Spinal cord (tissue), 10 donors: ENCODE results near the gene JAM3. TPM values are rescaled to one million over a fixed set of nuclear protein-coding genes. Genes with fewer than 3 reads are reported as not detected.
"Not testable (repeated sequence)": the region's sequence is repeated elsewhere in the genome, so short reads cannot be mapped to it uniquely, and the experiment has no call there.

Experiments used
- DNase-seq, 6 donors: peaks; one replicate each; pipeline versions ENCODE4 v3.0.0 to v3.0.0-alpha.2; 2013 to 2015; ENCODE audit warnings: low spot score in 6 of 6, low read depth in 4 of 6
- H3K27ac ChIP-seq: one replicate; pipeline ENCODE4 v1.5.1; 2013; ENCODE audit warnings: low read depth, low read length, control low read depth
- H3K27me3 ChIP-seq: one replicate; pipeline ENCODE4 v1.6.1; 2013; ENCODE audit warnings: low read length; ENCODE audit not compliant: control insufficient read depth, insufficient read depth
- H3K36me3 ChIP-seq: one replicate; pipeline ENCODE4 v1.6.1; 2013; ENCODE audit warnings: low read length; ENCODE audit not compliant: control insufficient read depth, insufficient read depth
- H3K4me1 ChIP-seq: one replicate; pipeline ENCODE4 v1.6.1; 2013; ENCODE audit warnings: low read length; ENCODE audit not compliant: control insufficient read depth, insufficient read depth
- H3K4me3 ChIP-seq: one replicate; pipeline ENCODE4 v1.5.1; 2013; ENCODE audit warnings: low read depth, low read length, control low read depth
- H3K9me3 ChIP-seq: one replicate; pipeline ENCODE4 v1.6.1; 2013; ENCODE audit warnings: low read length; ENCODE audit not compliant: control insufficient read depth, insufficient read depth
- WGBS: methylation state at CpG from one replicate; pipeline ENCODE4 v1.1.5; 2013; ENCODE audit warnings: missing lambda C conversion rate; ENCODE audit not compliant: insufficient coverage; 5-methylcytosine and 5-hydroxymethylcytosine counted together
- polyA plus RNA-seq, 2 donors: library from polyadenylated mRNA; unstranded; fragments of 120-200 nt; gene quantifications; one replicate each; pipeline ENCODE4 v1.2.1, GENCODE V29; 2013; ENCODE audit not compliant: insufficient read length in 2 of 2
- total RNA-seq, 2 donors: library from RNA; depleted of rRNA in 1 of 2; stranded (reverse); fragments of 120-200 nt in 1 of 2; fragments of >200 nt in 1 of 2; gene quantifications; one replicate each; pipeline versions ENCODE4 v1.2.3 to v1.2.4, GENCODE V29; 2013 to 2014
- donor health status: healthy.

The JAM3 gene
- total and polyA plus RNA-seq, 4 donors, result 57.9 to 221 (median 108) TPM

DNA sequence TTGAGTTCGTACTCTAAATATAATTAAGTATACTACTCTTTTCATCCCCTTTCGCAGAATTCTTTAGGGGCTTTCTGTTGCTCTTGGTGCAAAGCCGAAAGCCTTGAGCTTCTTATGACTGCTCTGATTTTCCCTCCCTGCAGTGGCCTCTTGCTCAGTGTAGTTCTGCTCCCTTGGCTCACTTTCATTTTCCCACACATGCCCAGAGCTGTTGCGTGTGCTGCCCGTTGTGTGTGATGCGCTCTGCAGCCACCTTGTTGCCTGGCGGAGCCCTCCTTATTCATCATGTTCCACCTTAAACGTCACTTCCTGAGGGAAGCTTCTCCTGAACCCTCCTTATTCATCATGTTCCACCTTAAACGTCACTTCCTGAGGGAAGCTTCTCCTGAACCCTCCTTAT is 23.1 kb downstream of the JAM3 start:
- H3K9me3 ChIP-seq, H3K27ac ChIP-seq, H3K27me3 ChIP-seq, H3K4me3 ChIP-seq, H3K4me1 ChIP-seq, H3K36me3 ChIP-seq, DNase-seq: not testable (repeated sequence)
- 75% methylated on average over 5 of the region's 9 CpGs for WGBS

DNA sequence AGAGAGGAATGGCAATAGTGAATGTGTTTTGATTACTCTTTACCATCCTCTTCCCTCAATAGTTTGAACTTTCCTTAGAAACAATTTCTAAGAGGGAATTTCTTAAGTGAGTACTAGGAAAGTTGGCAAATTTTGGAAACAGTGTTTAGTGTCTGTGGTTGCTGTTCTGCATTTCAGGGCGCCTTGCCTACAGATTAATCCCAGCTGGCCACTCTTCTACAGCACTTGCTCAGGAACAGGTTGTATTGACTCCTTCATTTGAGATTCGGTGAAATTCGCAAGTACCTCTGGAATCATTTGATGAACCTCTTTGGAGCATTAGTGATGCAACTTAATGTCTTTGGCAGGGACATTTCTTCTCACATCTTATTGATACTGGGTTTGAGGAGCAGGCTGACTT is 28.3 kb downstream of the JAM3 start:
- H3K36me3 ChIP-seq, result no peaks in the 10 kb centered on the region
- no peaks in the 10 kb centered on the region for H3K27me3 ChIP-seq
- no peak overlapping the region for H3K4me3 ChIP-seq
- 80% methylated on average over 1 of the region's 3 CpGs for WGBS
- no peaks in the 10 kb centered on the region for H3K9me3 ChIP-seq
- peak in 1 of 6 donors; percentile 34 for DNase-seq
- no peak overlapping the region for H3K27ac ChIP-seq
- no peaks in the 10 kb centered on the region for H3K4me1 ChIP-seq

DNA sequence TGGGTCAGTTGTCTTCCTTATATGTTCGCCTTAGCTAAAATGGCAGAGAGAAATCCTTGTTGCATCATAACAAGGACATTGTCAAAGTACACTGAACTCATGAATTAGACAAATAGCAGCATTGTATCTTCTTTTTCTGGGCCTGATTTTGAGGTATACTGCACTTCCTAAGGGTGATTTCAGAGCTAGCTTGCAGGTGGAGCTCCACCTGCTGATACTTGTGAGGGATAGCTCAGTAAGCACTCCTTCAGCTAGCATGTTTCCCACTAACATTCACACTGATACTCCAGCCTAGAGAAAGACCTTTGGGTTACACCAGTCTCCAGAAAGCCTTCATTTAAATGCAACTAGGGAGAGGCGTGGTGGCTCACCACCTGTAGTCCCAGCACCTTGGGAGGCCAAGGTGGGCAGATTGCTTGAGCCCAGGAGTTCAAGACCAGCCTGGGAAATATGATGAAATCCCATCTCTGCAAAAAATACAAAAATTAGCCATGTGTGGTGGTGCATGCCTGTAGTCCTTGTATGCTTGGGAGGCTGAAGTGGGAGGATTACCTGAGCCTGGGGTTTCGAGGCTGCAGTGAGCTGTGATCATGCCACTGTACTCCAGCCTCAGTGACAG is 29.8 kb downstream of the JAM3 start:
- H3K27me3 ChIP-seq, result no peaks in the 10 kb centered on the region
- H3K4me1 ChIP-seq, result no peaks in the 10 kb centered on the region
- WGBS, result 100% methylated on average over 1 of the region's 3 CpGs
- H3K27ac ChIP-seq, result no peak overlapping the region
- H3K9me3 ChIP-seq, result no peaks in the 10 kb centered on the region
- H3K36me3 ChIP-seq, result no peaks in the 10 kb centered on the region
- no peak overlapping the region for H3K4me3 ChIP-seq
- peak in 1 of 6 donors; percentile 61 for DNase-seq

DNA sequence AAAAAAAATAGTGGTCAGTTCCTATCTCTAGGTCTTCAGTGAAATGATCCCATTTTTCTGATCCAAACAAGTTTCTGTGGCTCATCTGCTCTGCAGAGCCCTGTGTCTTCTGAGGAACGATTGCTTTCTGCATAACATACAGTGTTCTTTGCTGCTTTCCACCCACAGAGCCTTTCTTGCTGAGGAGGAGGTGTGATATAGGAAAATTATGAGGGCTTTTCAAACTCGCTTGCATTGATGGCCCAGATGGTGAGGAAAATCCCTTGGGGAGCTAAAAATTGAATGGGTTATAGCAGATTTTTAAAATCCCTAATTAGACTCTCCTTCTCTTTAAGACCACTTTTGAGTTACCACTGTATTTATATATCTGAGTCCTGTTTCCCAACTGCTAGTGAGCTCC is 31.3 kb downstream of the JAM3 start:
- no peak overlapping the region for H3K27ac ChIP-seq
- H3K4me1 ChIP-seq, result no peaks in the 10 kb centered on the region
- DNase-seq, result no peak
- H3K36me3 ChIP-seq, result no peaks in the 10 kb centered on the region
- no peaks in the 10 kb centered on the region for H3K9me3 ChIP-seq
- no peak overlapping the region for H3K4me3 ChIP-seq
- WGBS, result no CpG with 5 or more reads among the region's 2 CpGs
- H3K27me3 ChIP-seq, result no peaks in the 10 kb centered on the region

DNA sequence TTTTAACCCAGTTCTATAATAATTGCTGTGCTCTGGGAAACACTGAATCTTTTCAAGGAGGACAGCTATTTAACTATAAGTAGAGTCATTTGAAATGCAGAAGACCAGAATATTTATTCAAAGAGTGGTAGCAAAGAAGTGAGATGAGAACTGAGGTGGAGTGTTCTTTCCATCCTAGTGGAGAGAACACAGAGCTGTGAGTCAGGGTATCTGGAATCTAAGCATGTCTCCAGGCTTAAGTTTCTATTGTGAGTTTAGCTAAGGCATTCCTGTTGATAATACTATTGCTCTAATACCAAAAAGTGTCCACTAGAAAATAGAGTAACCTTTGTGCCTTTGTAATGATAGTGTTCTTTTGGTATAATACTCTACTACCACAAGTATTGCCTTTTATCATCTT is 32.4 kb downstream of the JAM3 start:
- Histone ChIP-seq H3K27me3 (no peaks in the 10 kb centered on the region), H3K4me1 (no peaks in the 10 kb centered on the region), H3K27ac (no peak overlapping the region), H3K36me3 (no peaks in the 10 kb centered on the region), H3K4me3 (no peak overlapping the region), H3K9me3 (no peaks in the 10 kb centered on the region)
- DNase-seq, result no peak

DNA sequence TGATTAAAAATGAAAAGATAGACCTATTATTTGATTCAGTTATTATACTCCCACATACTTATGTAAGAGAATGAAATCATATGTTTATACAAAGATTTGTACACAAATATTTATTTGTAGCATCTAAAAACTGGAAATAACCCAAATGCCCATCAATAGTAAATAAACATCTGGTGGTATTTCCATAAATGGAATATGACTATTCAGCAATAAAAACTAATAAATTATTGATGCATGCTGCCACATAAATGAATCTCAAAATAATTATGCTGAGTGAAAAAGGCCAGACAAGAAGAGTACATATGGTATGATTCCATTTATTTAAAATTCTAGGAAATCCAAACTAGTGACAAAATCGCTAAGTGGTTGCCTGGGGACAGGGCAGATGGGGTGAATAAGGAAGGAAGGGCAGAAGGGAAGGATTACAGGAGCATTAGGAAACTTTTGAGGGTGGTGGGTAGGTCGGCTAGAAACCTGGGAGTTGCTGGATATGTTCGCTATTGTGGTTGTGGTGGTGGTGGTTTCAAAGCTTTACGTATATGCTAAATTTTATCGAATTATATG is 41.5 kb downstream of the JAM3 start:
- H3K27ac ChIP-seq, result no peak overlapping the region
- no peaks in the 10 kb centered on the region for H3K27me3 ChIP-seq
- no peaks in the 10 kb centered on the region for H3K4me1 ChIP-seq
- H3K9me3 ChIP-seq, result peaks cover 6% of the 10 kb centered on the region
- DNase-seq, result no peak
- H3K4me3 ChIP-seq, result no peak overlapping the region
- 96% methylated on average over 2 of the region's 5 CpGs for WGBS
- no peaks in the 10 kb centered on the region for H3K36me3 ChIP-seq

DNA sequence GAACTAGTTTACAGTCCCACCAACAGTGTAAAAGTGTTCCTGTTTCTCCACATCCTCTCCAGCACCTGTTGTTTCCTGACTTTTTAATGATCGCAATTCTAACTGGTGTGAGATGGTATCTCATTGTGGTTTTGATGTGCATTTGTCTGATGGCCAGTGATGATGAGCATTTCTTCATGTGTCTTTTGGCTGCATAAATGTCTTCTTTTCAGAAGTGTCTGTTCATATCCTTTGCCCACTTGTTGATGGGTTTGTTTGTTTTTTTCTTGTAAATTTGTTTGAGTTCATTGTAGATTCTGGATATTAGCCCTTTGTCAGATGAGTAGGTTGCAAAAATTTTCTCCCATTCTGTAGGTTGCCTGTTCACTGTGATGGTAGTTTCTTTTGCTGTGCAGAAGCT is 44.9 kb downstream of the JAM3 start:
- H3K9me3 ChIP-seq, H3K27ac ChIP-seq, H3K27me3 ChIP-seq, H3K4me3 ChIP-seq, H3K36me3 ChIP-seq, DNase-seq, H3K4me1 ChIP-seq: not testable (repeated sequence)
- no CpG with 5 or more reads among the region's 1 CpG for WGBS

DNA sequence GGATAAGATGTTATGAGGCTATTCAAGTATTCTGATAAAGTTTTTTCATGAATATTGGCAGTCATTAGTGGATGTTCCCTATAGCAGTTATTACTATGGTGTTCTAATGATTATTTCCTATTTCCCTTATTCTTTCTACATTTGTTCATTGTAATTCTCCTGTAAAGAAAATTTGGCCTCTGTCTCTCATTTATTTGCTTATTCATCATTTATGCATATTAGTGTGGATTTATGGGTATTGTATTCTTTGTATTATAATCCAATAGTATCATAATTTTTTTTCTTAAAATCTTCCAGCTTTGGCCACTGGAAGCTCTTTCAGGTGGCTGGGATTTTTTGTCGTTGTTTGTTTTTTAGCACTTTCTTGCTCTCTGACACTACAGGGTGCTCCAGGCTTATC is 47.3 kb downstream of the JAM3 start:
- WGBS, result no CpG with 5 or more reads among the region's 1 CpG
- no peaks in the 10 kb centered on the region for H3K27me3 ChIP-seq
- H3K9me3 ChIP-seq, result no peaks in the 10 kb centered on the region
- no peak for DNase-seq
- no peak overlapping the region for H3K4me3 ChIP-seq
- H3K36me3 ChIP-seq, result no peaks in the 10 kb centered on the region
- peaks cover 11% of the 10 kb centered on the region for H3K4me1 ChIP-seq
- no peak overlapping the region for H3K27ac ChIP-seq

DNA sequence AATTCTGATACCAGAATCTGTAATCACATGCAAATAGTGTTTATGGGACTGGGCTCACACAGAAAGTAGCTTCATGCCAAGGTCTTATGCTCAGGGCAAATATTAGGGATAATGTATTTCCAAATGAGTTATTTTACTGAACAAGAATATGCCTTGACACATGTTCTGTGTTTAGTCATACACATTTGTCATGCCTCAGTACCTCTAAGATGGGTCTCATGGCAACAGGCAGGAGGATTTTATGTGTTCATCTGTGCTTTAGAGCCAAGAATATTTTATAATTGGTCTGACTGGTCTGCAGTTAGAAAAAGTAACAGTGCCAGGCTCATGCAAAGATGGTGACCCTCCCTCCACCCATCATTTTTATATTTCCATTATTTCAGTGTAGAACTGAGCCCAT is 49.1 kb downstream of the JAM3 start:
- Histone ChIP-seq H3K36me3 (no peaks in the 10 kb centered on the region), H3K9me3 (no peaks in the 10 kb centered on the region), H3K27me3 (no peaks in the 10 kb centered on the region), H3K27ac (no peak overlapping the region), H3K4me1 (peaks cover 11% of the 10 kb centered on the region), H3K4me3 (no peak overlapping the region)
- peak in 1 of 6 donors; percentile 74 for DNase-seq

DNA sequence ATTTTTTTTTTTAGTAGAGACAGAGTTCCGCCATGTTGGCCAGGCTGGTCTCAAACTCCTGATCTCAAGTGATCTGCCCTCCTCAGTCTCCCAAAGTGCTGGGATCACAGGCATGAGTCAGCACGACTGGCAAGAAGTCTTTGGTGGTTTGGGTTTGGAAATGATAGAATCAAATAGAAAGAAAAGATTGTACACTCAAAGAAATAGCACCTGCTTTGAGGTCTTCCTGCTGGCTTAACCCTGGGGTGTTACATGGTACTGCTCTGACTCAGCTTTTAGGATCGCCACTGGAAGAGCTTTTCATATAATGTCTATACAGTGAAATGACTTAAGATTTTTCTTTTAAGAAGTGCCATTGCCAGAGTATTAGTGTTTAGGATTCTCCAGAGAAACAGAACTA is 50.2 kb downstream of the JAM3 start:
- no peak overlapping the region for H3K4me3 ChIP-seq
- peak overlapping the region; percentile 75 for H3K27ac ChIP-seq
- H3K9me3 ChIP-seq, result no peaks in the 10 kb centered on the region
- H3K4me1 ChIP-seq, result peaks cover 11% of the 10 kb centered on the region
- H3K27me3 ChIP-seq, result no peaks in the 10 kb centered on the region
- no CpG with 5 or more reads among the region's 3 CpGs for WGBS
- DNase-seq, result no peak
- no peaks in the 10 kb centered on the region for H3K36me3 ChIP-seq
